Activated T-helper 17 cell treated with anti-CD3 and anti-CD28 coated beads, Interleukin-2, amount 50 U/mL, for 72 hours (primary cell): ENCODE results near the gene CDY2B. TPM values are rescaled to one million over a fixed set of nuclear protein-coding genes. Genes with fewer than 3 reads are reported as not detected.

Experiments
- total RNA-seq, 2 donors: library from RNA; stranded (reverse); gene quantifications; one replicate each; pipeline ENCODE4 v1.2.3, GENCODE V29; 2022

Gene CDY2B
- total RNA-seq, 2 donors from 2014 or later, result not detected

Other genes starting within 250 kb of the CDY2B start
- gene CDY2A, start 145.6 kb upstream of the CDY2B start, total RNA-seq, result not detected